OCI-LY1 (cell line): ENCODE measurements around the gene PILRA.

ENCODE experiments used
- H2AFZ ChIP-seq: fragments of 200-600 bp; sonication (generic), shearing (Covaris generic); 2 replicates; pipeline ENCODE4 v1.6.0; 2014; ENCODE audit warnings: antibody characterized with exemption, mild to moderate bottlenecking, low read length
- H3F3A ChIP-seq: fragments of 200-600 bp; sonication (generic), shearing (Covaris generic); 2 replicates; pipeline ENCODE4 v1.6.0; 2014; ENCODE audit warnings: mild to moderate bottlenecking, antibody characterized with exemption, low read length, moderate library complexity; ENCODE audit not compliant: insufficient read depth
- H3K27ac ChIP-seq: fragments of 200-600 bp; sonication (generic); 2 replicates; pipeline ENCODE4 v1.5.1; 2014; ENCODE audit warnings: low read length, mixed run types, mild to moderate bottlenecking, low read depth; ENCODE audit not compliant: poor library complexity, severe bottlenecking
- H3K27me3 ChIP-seq: fragments of 200-600 bp; sonication (generic); 2 replicates; pipeline ENCODE4 v1.6.0; 2014; ENCODE audit warnings: antibody characterized with exemption, mild to moderate bottlenecking, low read length, moderate library complexity; ENCODE audit not compliant: insufficient read depth
- H3K36me3 ChIP-seq: fragments of 200-600 bp; sonication (generic); 2 replicates; pipeline ENCODE4 v1.6.1; 2014; ENCODE audit warnings: mild to moderate bottlenecking, antibody characterized with exemption, low read length, moderate library complexity, mixed read lengths; ENCODE audit not compliant: insufficient read depth
- H3K4me1 ChIP-seq: fragments of 200-600 bp; sonication (generic); 2 replicates; pipeline ENCODE4 v1.5.1; 2014; ENCODE audit warnings: mild to moderate bottlenecking, low read length, moderate library complexity; ENCODE audit not compliant: insufficient read depth, severe bottlenecking
- H3K4me2 ChIP-seq: fragments of 200-600 bp; sonication (generic), shearing (Covaris generic); 2 replicates; pipeline ENCODE4 v1.6.1; 2014; ENCODE audit warnings: low read length
- H3K4me3 ChIP-seq: fragments of 200-600 bp; sonication (generic); 2 replicates; pipeline ENCODE4 v1.5.1; 2014; ENCODE audit warnings: low read length, low read depth, mild to moderate bottlenecking, mixed read lengths; ENCODE audit not compliant: poor library complexity, severe bottlenecking
- H3K79me2 ChIP-seq: fragments of 200-600 bp; shearing (Covaris generic); 2 replicates; pipeline ENCODE4 v1.6.1; 2016; ENCODE audit warnings: mixed run types, low read length, mixed read lengths; ENCODE audit not compliant: insufficient read depth
- H3K9ac ChIP-seq: fragments of 200-600 bp; sonication (generic), shearing (Covaris generic); 2 replicates; pipeline ENCODE4 v1.6.1; 2014; ENCODE audit warnings: mild to moderate bottlenecking, low read length, mixed read lengths
- H3K9me2 ChIP-seq: fragments of 200-600 bp; sonication (generic), shearing (Covaris generic); 2 replicates; pipeline ENCODE4 v1.6.1; 2014; ENCODE audit warnings: low read depth, mild to moderate bottlenecking, low read length, mixed read lengths
- H3K9me3 ChIP-seq: fragments of 200-600 bp; shearing (Covaris generic); 2 replicates; pipeline ENCODE4 v1.6.1; 2014; ENCODE audit warnings: low read length, mixed read lengths
- H4K20me1 ChIP-seq: fragments of 200-600 bp; sonication (generic), shearing (Covaris generic); 2 replicates; pipeline ENCODE4 v1.6.0; 2016; ENCODE audit warnings: mild to moderate bottlenecking, low read length; ENCODE audit not compliant: insufficient read depth
- CTCF ChIP-seq: fragments of 200-600 bp; sonication (generic), shearing (Covaris generic); IDR thresholded peaks from 2 replicates; pipeline ENCODE4 v1.5.1; 2017; ENCODE audit warnings: mild to moderate bottlenecking, antibody characterized with exemption, low read length, moderate library complexity, mixed read lengths
- EZH2 ChIP-seq: fragments of 200-600 bp; sonication (generic), shearing (Covaris generic); IDR thresholded peaks from 2 replicates; pipeline ENCODE4 v1.8.0; 2017; ENCODE audit warnings: borderline replicate concordance, mixed run types, mild to moderate bottlenecking, antibody characterized with exemption, low read length, moderate library complexity, mixed read lengths

Gene PILRA

GRCh38 chr7:100384628-100385294 lies 11.5 kb downstream of the PILRA start:
- Histone ChIP-seq H3K9me2 (no peaks in the 10 kb centered on the region), H3K4me3 (no peak overlapping the region), H3F3A (no peaks in the 10 kb centered on the region), H3K36me3 (no peaks in the 10 kb centered on the region), H3K27me3 (peaks cover 10% of the 10 kb centered on the region; the same call in 1 of the 2 replicates), H4K20me1 (no peaks in the 10 kb centered on the region), H3K9ac (no peak overlapping the region), H2AFZ (no peak overlapping the region), H3K9me3 (no peaks in the 10 kb centered on the region), H3K27ac (no peak overlapping the region), H3K4me2 (no peak overlapping the region), H3K79me2 (no peaks in the 10 kb centered on the region), H3K4me1 (no peaks in the 10 kb centered on the region)
- TF ChIP-seq EZH2 = no peak
- TF ChIP-seq CTCF = no peak

GRCh38 chr7:100386940-100387339 lies 13.7 kb downstream of the PILRA start:
- no peak overlapping the region for H2AFZ ChIP-seq
- no peak overlapping the region for H3K4me2 ChIP-seq
- no peaks in the 10 kb centered on the region for H3K4me1 ChIP-seq
- peaks cover 12% of the 10 kb centered on the region; the same call in 1 of the 2 replicates for H3K27me3 ChIP-seq
- no peak overlapping the region for H3K27ac ChIP-seq
- H3K4me3 ChIP-seq = no peak overlapping the region
- H3K9me2 ChIP-seq = no peaks in the 10 kb centered on the region
- H3K9ac ChIP-seq = no peak overlapping the region
- no peak for TF ChIP-seq EZH2
- TF ChIP-seq CTCF = no peak
- H4K20me1 ChIP-seq = no peaks in the 10 kb centered on the region
- H3F3A ChIP-seq = no peaks in the 10 kb centered on the region
- no peaks in the 10 kb centered on the region for H3K36me3 ChIP-seq
- H3K79me2 ChIP-seq = no peaks in the 10 kb centered on the region
- no peaks in the 10 kb centered on the region for H3K9me3 ChIP-seq

GRCh38 chr7:100387695-100388094 lies 14.4 kb downstream of the PILRA start:
- Histone ChIP-seq H3K9me2 (no peaks in the 10 kb centered on the region), H3K36me3 (no peaks in the 10 kb centered on the region), H3F3A (no peaks in the 10 kb centered on the region), H3K9ac (no peak overlapping the region), H2AFZ (no peak overlapping the region), H3K79me2 (no peaks in the 10 kb centered on the region), H3K4me1 (no peaks in the 10 kb centered on the region), H3K27me3 (peaks cover 11% of the 10 kb centered on the region; the same call in 1 of the 2 replicates), H4K20me1 (no peaks in the 10 kb centered on the region), H3K9me3 (no peaks in the 10 kb centered on the region), H3K4me2 (no peak overlapping the region), H3K27ac (no peak overlapping the region), H3K4me3 (no peak overlapping the region)
- no peak for TF ChIP-seq CTCF
- no peak for TF ChIP-seq EZH2
